ENCODE data around the gene ADI1. TPM values are rescaled to one million over a fixed set of nuclear protein-coding genes. Genes with fewer than 3 reads are reported as not detected.

Gene ADI1
- total and polyA plus RNA-seq, 2 of the 8 experiments (the other 6 are each of a cell fraction or from before 2014, with no cell fraction given) = 12.2 to 40.2 TPM

- TF ChIP-seq E2F6 (IDR thresholded peaks at IDR 0.05) = no peak
- TF ChIP-seq POLR2A (IDR thresholded peaks at IDR 0.05; ENCODE audit: control extremely low read depth in 1 of 2, low read depth in 2 of 2, low read length in 2 of 2) = no peak
- no peak for TF ChIP-seq MAX (IDR thresholded peaks at IDR 0.05)
- no peak for TF ChIP-seq POU5F1 (IDR thresholded peaks at IDR 0.05; ENCODE audit: low read depth, low read length)
- no peak for TF ChIP-seq YY1 (IDR thresholded peaks at IDR 0.05; ENCODE audit: low read depth, low read length)
- no peak for TF ChIP-seq SP1 (IDR thresholded peaks at IDR 0.05; ENCODE audit: low read depth, low read length)
Measured at GRCh38 chr2:3526871-3527270, 7.5 kb upstream of the ADI1 start (continued).

All from H1 (cell line).